AG09309 (cell line): ENCODE measurements around the gene KLHL10.

Experiments
- DNase-seq: peaks from one replicate; pipeline ENCODE4 v3.0.0-alpha.2; 2010; ENCODE audit warnings: low read depth
- H3K4me3 ChIP-seq: 2 replicates; pipeline ENCODE4 v1.5.1; 2011; ENCODE audit warnings: mild to moderate bottlenecking, low read depth, low read length, moderate library complexity; ENCODE audit not compliant: control insufficient read depth
- TF ChIP-seq, protein P1 (sequence below): IDR thresholded peaks from 2 replicates; pipeline ENCODE4 v1.5.1; 2011; ENCODE audit warnings: mild to moderate bottlenecking, low read depth, low read length, inconsistent platforms; ENCODE audit not compliant: insufficient read depth, control insufficient read depth; ENCODE audit errors: missing control alignments

Gene KLHL10

DNA sequence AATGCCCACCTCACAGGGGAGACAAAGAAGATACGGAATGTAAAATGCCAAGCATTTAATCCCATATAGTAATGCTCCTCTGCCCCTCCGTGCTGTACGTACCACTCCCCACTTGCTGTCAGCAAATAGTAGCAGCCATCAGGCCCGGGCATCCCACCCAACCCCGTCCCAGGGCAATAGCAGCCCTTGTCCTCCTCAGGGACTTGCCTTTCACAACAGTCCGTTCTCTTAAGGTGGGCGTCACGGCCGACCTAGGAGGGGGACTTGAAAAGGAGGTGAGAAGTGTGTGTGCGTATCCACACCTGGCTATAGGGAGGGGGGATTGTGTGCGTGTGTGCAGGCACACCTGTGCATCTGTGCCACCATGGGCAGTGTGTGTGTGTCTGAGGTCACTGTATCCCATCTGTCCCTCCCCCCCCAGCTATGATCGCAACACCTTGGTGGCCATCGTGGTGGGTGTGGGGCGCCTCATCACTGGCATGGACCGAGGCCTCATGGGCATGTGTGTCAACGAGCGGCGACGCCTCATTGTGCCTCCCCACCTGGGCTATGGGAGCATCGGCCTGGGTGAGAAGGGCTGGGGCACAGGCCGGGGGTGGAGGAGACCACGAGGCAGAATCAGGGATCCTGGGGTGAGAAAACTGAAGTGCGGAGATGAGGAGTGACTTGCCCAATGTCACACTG, 20.8 kb upstream of the KLHL10 start:
- TF ChIP-seq, protein P1, sequence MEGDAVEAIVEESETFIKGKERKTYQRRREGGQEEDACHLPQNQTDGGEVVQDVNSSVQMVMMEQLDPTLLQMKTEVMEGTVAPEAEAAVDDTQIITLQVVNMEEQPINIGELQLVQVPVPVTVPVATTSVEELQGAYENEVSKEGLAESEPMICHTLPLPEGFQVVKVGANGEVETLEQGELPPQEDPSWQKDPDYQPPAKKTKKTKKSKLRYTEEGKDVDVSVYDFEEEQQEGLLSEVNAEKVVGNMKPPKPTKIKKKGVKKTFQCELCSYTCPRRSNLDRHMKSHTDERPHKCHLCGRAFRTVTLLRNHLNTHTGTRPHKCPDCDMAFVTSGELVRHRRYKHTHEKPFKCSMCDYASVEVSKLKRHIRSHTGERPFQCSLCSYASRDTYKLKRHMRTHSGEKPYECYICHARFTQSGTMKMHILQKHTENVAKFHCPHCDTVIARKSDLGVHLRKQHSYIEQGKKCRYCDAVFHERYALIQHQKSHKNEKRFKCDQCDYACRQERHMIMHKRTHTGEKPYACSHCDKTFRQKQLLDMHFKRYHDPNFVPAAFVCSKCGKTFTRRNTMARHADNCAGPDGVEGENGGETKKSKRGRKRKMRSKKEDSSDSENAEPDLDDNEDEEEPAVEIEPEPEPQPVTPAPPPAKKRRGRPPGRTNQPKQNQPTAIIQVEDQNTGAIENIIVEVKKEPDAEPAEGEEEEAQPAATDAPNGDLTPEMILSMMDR: no peak
- H3K4me3 ChIP-seq: no peak overlapping the region
- DNase-seq: no peak

DNA sequence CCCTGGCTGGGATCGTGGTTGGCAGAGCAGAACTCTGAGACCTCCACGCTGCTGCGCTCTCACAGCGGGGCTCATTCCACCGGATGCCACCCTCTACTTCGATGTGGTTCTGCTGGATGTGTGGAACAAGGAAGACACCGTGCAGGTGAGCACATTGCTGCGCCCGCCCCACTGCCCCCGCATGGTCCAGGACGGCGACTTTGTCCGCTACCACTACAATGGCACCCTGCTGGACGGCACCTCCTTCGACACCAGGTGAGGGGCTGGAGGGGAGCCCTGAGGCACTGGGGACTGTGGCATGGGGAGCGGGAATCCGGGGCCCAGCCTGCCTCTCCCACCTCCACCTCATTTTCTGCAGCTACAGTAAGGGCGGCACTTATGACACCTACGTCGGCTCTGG, 19.6 kb upstream of the KLHL10 start:
- DNase-seq: no peak
- TF ChIP-seq, protein P1: no peak
- no peak overlapping the region for H3K4me3 ChIP-seq

DNA sequence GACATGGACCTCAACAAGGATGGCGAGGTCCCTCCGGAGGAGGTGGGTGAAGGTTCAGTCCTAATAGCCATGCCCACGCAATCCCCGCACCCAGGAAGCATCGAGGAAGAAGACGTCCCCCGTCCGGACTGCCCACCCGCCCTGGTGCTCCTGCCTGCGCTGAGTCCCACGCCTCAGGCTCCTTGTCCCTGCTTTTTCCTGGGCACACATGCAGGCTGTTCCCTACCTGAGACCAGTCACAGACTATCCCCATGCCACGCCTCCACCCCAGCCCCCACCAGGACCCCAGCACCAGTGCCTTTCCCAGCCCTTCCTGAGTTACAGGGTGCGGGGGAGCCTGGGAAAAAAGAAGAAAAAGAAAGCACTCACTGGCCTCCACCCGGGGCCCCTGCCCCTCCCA, 15.8 kb upstream of the KLHL10 start:
- TF ChIP-seq, protein P1: no peak
- H3K4me3 ChIP-seq: no peak overlapping the region
- no peak for DNase-seq

DNA sequence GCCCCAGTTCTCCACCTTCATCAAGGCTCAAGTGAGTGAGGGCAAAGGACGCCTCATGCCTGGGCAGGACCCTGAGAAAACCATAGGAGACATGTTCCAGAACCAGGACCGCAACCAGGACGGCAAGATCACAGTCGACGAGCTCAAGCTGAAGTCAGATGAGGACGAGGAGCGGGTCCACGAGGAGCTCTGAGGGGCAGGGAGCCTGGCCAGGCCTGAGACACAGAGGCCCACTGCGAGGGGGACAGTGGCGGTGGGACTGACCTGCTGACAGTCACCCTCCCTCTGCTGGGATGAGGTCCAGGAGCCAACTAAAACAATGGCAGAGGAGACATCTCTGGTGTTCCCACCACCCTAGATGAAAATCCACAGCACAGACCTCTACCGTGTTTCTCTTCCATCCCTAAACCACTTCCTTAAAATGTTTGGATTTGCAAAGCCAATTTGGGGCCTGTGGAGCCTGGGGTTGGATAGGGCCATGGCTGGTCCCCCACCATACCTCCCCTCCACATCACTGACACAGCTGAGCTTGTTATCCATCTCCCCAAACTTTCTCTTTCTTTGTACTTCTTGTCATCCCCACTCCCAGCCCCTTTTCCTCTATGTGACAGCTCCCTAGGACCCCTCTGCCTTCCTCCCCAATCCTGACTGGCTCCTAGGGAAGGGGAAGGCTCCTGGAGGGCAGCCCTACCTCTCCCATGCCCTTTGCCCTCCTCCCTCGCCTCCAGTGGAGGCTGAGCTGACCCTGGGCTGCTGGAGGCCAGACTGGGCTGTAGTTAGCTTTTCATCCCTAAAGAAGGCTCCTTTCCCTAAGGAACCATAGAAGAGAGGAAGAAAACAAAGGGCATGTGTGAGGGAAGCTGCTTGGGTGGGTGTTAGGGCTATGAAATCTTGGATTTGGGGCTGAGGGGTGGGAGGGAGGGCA, 15.1 kb upstream of the KLHL10 start:
- H3K4me3 ChIP-seq: no peak overlapping the region
- no peak for DNase-seq
- TF ChIP-seq, protein P1: no peak

DNA sequence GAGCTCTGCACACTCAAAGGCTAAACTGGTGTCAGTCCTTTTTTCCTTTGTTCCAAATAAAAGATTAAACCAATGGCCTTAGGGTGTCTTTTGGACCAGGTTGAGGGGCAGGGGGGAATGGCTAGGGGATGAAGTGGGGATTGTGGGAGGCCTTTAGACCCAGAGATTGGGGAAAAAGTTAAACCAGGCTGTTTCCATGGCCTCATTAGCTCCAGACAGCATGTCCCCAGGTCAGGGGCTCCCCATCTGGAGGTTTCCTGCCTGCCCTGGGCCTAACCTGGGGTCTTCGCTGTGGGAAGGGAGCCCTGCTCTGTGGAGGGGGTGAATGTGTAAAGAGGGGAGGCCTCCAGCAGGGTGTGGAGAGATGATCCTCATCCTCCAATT, 14.5 kb upstream of the KLHL10 start:
- DNase-seq: no peak
- H3K4me3 ChIP-seq: no peak overlapping the region
- TF ChIP-seq, protein P1: no peak

DNA sequence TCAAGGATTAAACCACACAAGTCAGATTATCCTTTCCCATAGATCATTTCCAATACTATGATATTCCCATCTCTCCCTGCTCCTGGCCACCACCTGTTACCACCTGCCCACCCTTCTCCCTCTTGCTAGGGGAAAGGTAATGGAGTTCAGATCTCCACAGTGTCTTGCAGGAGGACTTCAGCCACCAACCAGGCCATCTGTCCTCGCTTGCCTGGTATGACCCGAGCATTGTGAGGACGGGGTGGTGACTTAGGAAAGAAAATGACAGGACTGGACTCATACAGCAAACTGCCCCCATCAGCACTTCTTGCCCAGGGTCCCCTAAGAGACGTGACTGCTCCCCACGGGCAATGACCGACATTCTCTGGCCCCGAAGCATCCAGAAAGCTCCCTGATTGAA, 14.0 kb upstream of the KLHL10 start:
- no peak for DNase-seq
- no peak overlapping the region for H3K4me3 ChIP-seq
- TF ChIP-seq, protein P1: no peak
